K562 (cell line): ENCODE results near the gene MRM3. TPM values are rescaled to one million over a fixed set of nuclear protein-coding genes. Genes with fewer than 3 reads are reported as not detected.
A peak's percentile ranks its signal among the peaks of the same experiment; 100 is the strongest.

Source experiments
- ATAC-seq: fragments of 200-7000 bp; cut with Tn5 transposase; 3 replicates; pipeline ENCODE4 v1.9.1; 2020; ENCODE audit warnings: moderate library complexity
- BruUV-seq: library from RNA; stranded (reverse); fragments of 400-500 nt; replicated peaks from 2 replicates; lab custom pipeline; 2021; lab: Mats Ljungman, UMichigan
- CTCF ChIA-PET: fragments of 300-600 bp; formaldehyde crosslinking; extraction: SDS; loops from one replicate; lab custom pipeline; 2021; ENCODE audit warnings: low intra/inter-chr PET ratio; lab: Yijun Ruan, JAX
- POLR2A ChIA-PET: fragments of 300-600, 350-650 bp; sonication (Branson Sonifier 250); formaldehyde crosslinking; extraction: SDS; loops from one replicate; lab custom pipeline; 2021; ENCODE audit warnings: antibody characterized with exemption, inconsistent platforms; lab: Yijun Ruan, JAX
- DNase-seq, 4 experiments: peaks; one replicate each; pipeline versions ENCODE4 v3.0.0 to v3.0.0-alpha.2; 2011 to 2018; ENCODE audit warnings: low spot score in 3 of 4, mixed read lengths in 3 of 4; ENCODE audit errors: extremely low read depth in 1 of 4
- FAIRE-seq: peaks from 2 replicates; lab custom pipeline; 2011; peaks lifted over from hg19 to GRCh38; lab: Jason Lieb, UNC
- H2AFZ ChIP-seq: 2 replicates; pipeline ENCODE4 v1.6.0; 2011; ENCODE audit warnings: low read depth, low read length, control low read depth, inconsistent platforms
- H3K27ac ChIP-seq: fragments of 200-600 bp; 3 replicates; pipeline ENCODE4 v1.8.0; 2011; ENCODE audit warnings: low read depth, mild to moderate bottlenecking, control low read depth, inconsistent platforms, low read length, moderate library complexity, mixed read lengths; ENCODE audit errors: extremely low read depth
- H3K27me3 ChIP-seq, 2 experiments: fragments of 300-600 bp in 1 of 2; 2 replicates in 1 of 2; 3 replicates in 1 of 2; pipeline versions ENCODE4 v1.6.0 to v1.8.0; 2011; ENCODE audit warnings: inconsistent platforms in 2 of 2, low read length in 2 of 2, mild to moderate bottlenecking in 1 of 2, mixed read lengths in 1 of 2, moderate library complexity in 1 of 2; ENCODE audit not compliant: control insufficient read depth in 2 of 2, insufficient read depth in 2 of 2
- H3K36me3 ChIP-seq: fragments of 300-600 bp; 3 replicates; pipeline ENCODE4 v1.8.0; 2011; ENCODE audit warnings: mild to moderate bottlenecking, low read length, inconsistent platforms; ENCODE audit not compliant: control insufficient read depth, insufficient read depth
- H3K4me1 ChIP-seq, 2 experiments: fragments of 200-600 bp in 1 of 2; replicated peaks in 1 of 2; 2 replicates in 1 of 2; 3 replicates in 1 of 2; pipeline versions ENCODE4 v1.5.1 to v1.8.0; 2011; ENCODE audit warnings: inconsistent platforms in 2 of 2, low read length in 2 of 2, mild to moderate bottlenecking in 1 of 2, mixed read lengths in 1 of 2, moderate library complexity in 1 of 2; ENCODE audit not compliant: control insufficient read depth in 2 of 2, insufficient read depth in 2 of 2
- H3K4me2 ChIP-seq: 2 replicates; pipeline ENCODE4 v1.6.1; 2011; ENCODE audit warnings: low read length, control low read depth, inconsistent platforms, mixed read lengths; ENCODE audit not compliant: insufficient read depth
- H3K4me3 ChIP-seq: fragments of 200-600 bp; sonication (generic), shearing (Covaris generic); 2 replicates; pipeline ENCODE4 v1.5.1; 2016; ENCODE audit warnings: control low read depth, inconsistent platforms
- H3K79me2 ChIP-seq: fragments of 200-600 bp; 3 replicates; pipeline ENCODE4 v1.8.0; 2011; ENCODE audit warnings: low read length, inconsistent platforms; ENCODE audit not compliant: control insufficient read depth, insufficient read depth
- H3K9ac ChIP-seq, 2 experiments: 2 replicates each; pipeline versions ENCODE4 v1.6.0 to v1.6.1; 2011; ENCODE audit warnings: low read depth in 2 of 2, low read length in 2 of 2, control low read depth in 1 of 2, inconsistent platforms in 1 of 2, mild to moderate bottlenecking in 1 of 2, mixed read lengths in 1 of 2; ENCODE audit not compliant: insufficient read depth in 1 of 2
- H3K9me1 ChIP-seq: one replicate; pipeline ENCODE4 v1.6.0; 2011; ENCODE audit warnings: inconsistent platforms, mild to moderate bottlenecking, low read length, moderate library complexity; ENCODE audit not compliant: control insufficient read depth, insufficient read depth
- H3K9me3 ChIP-seq: replicated peaks from 2 replicates; pipeline ENCODE4 v1.5.1; 2011; ENCODE audit warnings: low read depth, low read length, inconsistent platforms; ENCODE audit not compliant: control insufficient read depth, insufficient read depth
- H4K20me1 ChIP-seq: replicated peaks from 2 replicates; pipeline ENCODE4 v1.6.1; 2011; ENCODE audit warnings: low read length, inconsistent platforms, mixed read lengths; ENCODE audit not compliant: control insufficient read depth, insufficient read depth
- EZH2 ChIP-seq: IDR thresholded peaks from 2 replicates; pipeline ENCODE4 v1.6.1; 2012; ENCODE audit warnings: low read depth, mild to moderate bottlenecking, inconsistent platforms, low read length, borderline replicate concordance
- TEAD2 ChIP-seq: fragments of 450-650 bp; IDR thresholded peaks from 2 replicates; pipeline ENCODE4 v1.6.1; 2016; ENCODE audit warnings: missing genetic modification characterization, control low read depth, missing compliant biosample characterization
- WGBS: fragments of 100-300 bp; shearing (Covaris generic); methylation state at CpG from one replicate; pipeline ENCODE4 v1.1.6; 2016; ENCODE audit warnings: low coverage, mixed read lengths; ENCODE audit not compliant: insufficient coverage; ENCODE audit errors: missing lambda C conversion rate; 5-methylcytosine and 5-hydroxymethylcytosine counted together
- in situ Hi-C: fragments of 300-500 bp; cut with MboI; formaldehyde crosslinking; loops from 4 replicates; pipeline ENCODE4 v1.15.0; 2018; ENCODE audit warnings: inconsistent platforms, mixed read lengths
- intact Hi-C: fragments of 100-400 bp; cut with micrococcal nuclease; formaldehyde crosslinking; loops from 2 replicates; pipeline ENCODE4 v1.14.2; 2022
- polyA plus RNA-seq, 8 experiments: library from polyadenylated mRNA; depleted of rRNA in 4 of 8; stranded (reverse) in 5 of 8; unstranded in 3 of 8; fragments of >200 nt; fragmentation: Nextera tagmentation in 2 of 8; fragmentation: Illumina TruSeq in 1 of 8; extraction: Ambion mirVana in 2 of 8; extraction: Trizol in 1 of 8; gene quantifications; 2 replicates each; pipeline versions ENCODE4 v1.2.1 to v1.2.3, GENCODE V29; 2011 to 2014; ENCODE audit warnings: inconsistent platforms in 1 of 8, missing spikeins in 1 of 8
- total RNA-seq, 7 experiments: library from RNA; depleted of rRNA in 6 of 7; stranded (reverse); fragments of >200 nt in 6 of 7; fragmentation: Illumina TruSeq in 2 of 7; extraction: Trizol in 2 of 7; gene quantifications; 2 replicates each; pipeline versions ENCODE4 v1.2.1 to v1.2.3, GENCODE V29; 2011 to 2021; ENCODE audit warnings: low replicate concordance in 1 of 7

Gene MRM3
- total and polyA plus RNA-seq, 9 of the 15 experiments (the other 6 are each of a cell fraction or from before 2014, with no cell fraction given), result 2.4 to 24.8 (median 18.3) TPM

DNA sequence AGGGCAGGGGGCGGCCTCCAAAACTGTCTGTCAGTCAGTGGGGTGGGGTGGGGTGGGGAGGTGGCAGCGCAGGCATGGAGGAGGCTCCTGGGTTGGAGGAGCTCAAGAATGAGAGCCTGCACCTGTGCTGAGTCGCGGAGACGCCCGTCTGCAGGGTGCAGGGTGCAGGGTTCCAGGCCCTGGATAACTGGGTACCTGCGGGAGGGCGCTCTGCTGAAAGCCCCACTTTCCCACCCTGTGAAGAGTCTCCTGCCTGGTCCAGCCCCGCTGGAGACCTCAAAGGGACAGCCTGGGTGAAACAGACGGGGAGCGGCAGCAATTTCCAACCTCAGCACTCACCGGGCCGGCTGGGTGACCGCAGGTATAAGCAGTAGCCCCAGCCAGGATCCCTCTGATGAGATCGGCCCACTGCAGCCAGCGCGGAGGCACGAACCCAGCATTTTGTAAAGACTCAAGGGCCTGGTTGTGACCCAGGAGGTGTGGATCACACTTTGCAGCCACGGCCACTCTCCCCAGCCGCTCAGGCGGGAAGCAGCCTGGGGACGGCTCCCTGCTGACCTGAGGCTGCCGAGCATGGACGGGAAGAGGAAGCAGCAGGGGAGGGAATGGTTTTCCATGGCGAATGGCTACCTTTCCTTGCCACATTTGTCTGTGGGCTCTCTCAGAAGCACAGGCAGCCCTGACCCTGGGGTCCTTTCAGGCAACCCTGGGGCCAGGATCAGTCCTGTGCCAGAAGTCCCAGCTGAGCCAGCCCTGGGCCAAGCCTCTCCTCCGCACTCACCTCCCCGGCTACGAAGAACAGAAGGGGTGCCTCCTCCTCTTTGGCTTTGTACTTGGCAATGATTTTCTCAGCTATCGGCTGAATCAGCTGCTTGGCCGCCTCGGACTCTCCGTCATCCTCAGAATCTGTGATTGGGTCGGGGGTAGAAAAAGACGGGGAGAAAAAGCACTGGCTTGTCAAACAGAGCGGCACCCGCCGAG is 21.0 kb downstream of the MRM3 start:
- 0 out of 2 replicates have a peak, but pooled peaks cover 4% of the 10 kb centered on the region for H4K20me1 ChIP-seq
- TF ChIP-seq TEAD2 (tag), result no peak
- TF ChIP-seq EZH2, result 0 out of 2 replicates have a peak, but pooled peaks have one; percentile 16
- TF ChIP-seq, all 486 proteins: peak for 1
- H3K9me3 ChIP-seq, result no peaks in the 10 kb centered on the region
- H2AFZ ChIP-seq, result no peak overlapping the region
- WGBS, result under 1% methylated on average over 21 of the region's 37 CpGs
- no peak overlapping the region for H3K9ac ChIP-seq
- no TSS peak for BruUV-seq
- peaks cover 0 to 4% of the 10 kb centered on the region in 2 experiments; a peak in 2 of 5 replicates for H3K4me1 ChIP-seq
- no peaks in the 10 kb centered on the region for H3K36me3 ChIP-seq
- in situ Hi-C loops, result no loop called here
- ATAC-seq (no peak), FAIRE-seq (no peak), DNase-seq (no peak)
- no peak overlapping the region for H3K4me2 ChIP-seq
- no peak overlapping the region for H3K4me3 ChIP-seq
- H3K79me2 ChIP-seq, result no peaks in the 10 kb centered on the region
- ChIA-PET POLR2A (no interaction called here), CTCF (no interaction called here)
- H3K27ac ChIP-seq, result no peak overlapping the region
- peaks cover 29 to 73% of the 10 kb centered on the region in 2 experiments for H3K27me3 ChIP-seq
- intact Hi-C loops, result no loop called here
- H3K9me1 ChIP-seq, result no peaks in the 10 kb centered on the region
